ENCODE measurements around the gene APBA2.

APBA2 gene

DNA sequence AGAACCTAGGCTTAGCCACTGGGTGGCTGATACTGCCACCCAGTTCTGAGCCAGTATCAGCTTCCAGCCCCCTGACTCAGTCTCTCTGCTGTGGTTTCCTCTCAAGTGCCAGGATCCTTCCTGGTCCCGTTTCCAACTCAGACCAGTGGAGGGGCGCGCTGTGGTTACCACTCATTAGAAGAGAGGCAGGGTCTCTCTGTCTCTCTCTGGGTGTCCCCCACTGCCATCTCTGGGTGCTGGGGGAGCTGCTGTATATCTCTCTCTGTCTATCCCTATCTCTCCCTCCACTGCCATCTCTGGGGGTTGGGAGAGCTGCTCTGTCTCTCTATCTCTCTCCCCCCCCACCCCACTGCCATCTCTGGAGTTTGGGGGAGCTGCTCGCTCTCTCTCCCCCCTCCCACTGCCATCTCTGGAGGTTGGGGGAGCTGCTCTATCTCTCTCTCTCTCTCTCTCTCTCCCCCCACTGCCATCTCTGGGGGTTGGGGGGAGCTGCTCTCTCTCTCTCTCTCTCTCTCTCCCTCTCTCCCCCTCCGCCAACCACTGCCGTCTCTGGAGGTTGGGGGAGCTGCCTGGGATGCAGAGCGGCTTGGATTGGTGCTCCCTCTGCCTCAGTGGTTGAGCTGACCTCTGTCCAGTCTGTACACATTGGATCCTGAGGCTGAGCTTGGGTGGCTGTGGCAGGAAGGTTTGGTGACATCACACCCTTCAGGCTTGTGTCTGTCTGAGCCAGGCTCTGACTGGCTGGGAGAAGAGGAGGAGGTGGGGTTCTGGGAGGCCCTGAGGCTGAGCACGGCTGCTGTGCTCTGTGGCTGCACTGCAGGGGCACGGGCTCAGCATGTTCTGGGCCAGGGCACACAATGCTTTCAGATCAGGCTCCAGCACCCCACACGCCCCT lies 98.9 kb downstream of the APBA2 start (continued):
- TF ChIP-seq ZNF280C (tag by site-specific recombination; IDR thresholded peaks at IDR 0.05) (no peak), ZNF792 (tag by site-specific recombination; IDR thresholded peaks at IDR 0.05) (no peak), ZBTB10 (tag by site-specific recombination; IDR thresholded peaks at IDR 0.05) (no peak), ZNF544 (tag by site-specific recombination; IDR thresholded peaks at IDR 0.05) (no peak), ZNF518A (tag by site-specific recombination; conservative IDR thresholded peaks at IDR 0.05; ENCODE audit: low read depth) (no peak), ZNF274 (IDR thresholded peaks at IDR 0.05; ENCODE audit: low read length) (no peak), ZNF274 (tag by site-specific recombination; IDR thresholded peaks at IDR 0.05; ENCODE audit: borderline replicate concordance) (no peak), SP2 (tag by site-specific recombination; IDR thresholded peaks at IDR 0.05) (0 out of 2 replicates have a peak, but pooled peaks have one; percentile 19), ZNF701 (tag by site-specific recombination; IDR thresholded peaks at IDR 0.05) (no peak), PRDM10 (tag by site-specific recombination; IDR thresholded peaks at IDR 0.05) (no peak), ZNF501 (tag by site-specific recombination; IDR thresholded peaks at IDR 0.05) (no peak), SALL2 (tag by site-specific recombination; IDR thresholded peaks at IDR 0.05; ENCODE audit: borderline replicate concordance) (no peak), ZNF610 (tag by site-specific recombination; IDR thresholded peaks at IDR 0.05; ENCODE audit: borderline replicate concordance) (no peak), GFI1B (tag by site-specific recombination; IDR thresholded peaks at IDR 0.05) (no peak)
- TF ChIP-seq, protein P1, sequence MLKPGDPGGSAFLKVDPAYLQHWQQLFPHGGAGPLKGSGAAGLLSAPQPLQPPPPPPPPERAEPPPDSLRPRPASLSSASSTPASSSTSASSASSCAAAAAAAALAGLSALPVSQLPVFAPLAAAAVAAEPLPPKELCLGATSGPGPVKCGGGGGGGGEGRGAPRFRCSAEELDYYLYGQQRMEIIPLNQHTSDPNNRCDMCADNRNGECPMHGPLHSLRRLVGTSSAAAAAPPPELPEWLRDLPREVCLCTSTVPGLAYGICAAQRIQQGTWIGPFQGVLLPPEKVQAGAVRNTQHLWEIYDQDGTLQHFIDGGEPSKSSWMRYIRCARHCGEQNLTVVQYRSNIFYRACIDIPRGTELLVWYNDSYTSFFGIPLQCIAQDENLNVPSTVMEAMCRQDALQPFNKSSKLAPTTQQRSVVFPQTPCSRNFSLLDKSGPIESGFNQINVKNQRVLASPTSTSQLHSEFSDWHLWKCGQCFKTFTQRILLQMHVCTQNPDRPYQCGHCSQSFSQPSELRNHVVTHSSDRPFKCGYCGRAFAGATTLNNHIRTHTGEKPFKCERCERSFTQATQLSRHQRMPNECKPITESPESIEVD (tag by site-specific recombination; IDR thresholded peaks at IDR 0.05): no peak
- TF ChIP-seq, protein P2, sequence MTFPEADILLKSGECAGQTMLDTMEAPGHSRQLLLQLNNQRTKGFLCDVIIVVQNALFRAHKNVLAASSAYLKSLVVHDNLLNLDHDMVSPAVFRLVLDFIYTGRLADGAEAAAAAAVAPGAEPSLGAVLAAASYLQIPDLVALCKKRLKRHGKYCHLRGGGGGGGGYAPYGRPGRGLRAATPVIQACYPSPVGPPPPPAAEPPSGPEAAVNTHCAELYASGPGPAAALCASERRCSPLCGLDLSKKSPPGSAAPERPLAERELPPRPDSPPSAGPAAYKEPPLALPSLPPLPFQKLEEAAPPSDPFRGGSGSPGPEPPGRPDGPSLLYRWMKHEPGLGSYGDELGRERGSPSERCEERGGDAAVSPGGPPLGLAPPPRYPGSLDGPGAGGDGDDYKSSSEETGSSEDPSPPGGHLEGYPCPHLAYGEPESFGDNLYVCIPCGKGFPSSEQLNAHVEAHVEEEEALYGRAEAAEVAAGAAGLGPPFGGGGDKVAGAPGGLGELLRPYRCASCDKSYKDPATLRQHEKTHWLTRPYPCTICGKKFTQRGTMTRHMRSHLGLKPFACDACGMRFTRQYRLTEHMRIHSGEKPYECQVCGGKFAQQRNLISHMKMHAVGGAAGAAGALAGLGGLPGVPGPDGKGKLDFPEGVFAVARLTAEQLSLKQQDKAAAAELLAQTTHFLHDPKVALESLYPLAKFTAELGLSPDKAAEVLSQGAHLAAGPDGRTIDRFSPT (tag by site-specific recombination; IDR thresholded peaks at IDR 0.05): no peak
- TF ChIP-seq, protein P3, sequence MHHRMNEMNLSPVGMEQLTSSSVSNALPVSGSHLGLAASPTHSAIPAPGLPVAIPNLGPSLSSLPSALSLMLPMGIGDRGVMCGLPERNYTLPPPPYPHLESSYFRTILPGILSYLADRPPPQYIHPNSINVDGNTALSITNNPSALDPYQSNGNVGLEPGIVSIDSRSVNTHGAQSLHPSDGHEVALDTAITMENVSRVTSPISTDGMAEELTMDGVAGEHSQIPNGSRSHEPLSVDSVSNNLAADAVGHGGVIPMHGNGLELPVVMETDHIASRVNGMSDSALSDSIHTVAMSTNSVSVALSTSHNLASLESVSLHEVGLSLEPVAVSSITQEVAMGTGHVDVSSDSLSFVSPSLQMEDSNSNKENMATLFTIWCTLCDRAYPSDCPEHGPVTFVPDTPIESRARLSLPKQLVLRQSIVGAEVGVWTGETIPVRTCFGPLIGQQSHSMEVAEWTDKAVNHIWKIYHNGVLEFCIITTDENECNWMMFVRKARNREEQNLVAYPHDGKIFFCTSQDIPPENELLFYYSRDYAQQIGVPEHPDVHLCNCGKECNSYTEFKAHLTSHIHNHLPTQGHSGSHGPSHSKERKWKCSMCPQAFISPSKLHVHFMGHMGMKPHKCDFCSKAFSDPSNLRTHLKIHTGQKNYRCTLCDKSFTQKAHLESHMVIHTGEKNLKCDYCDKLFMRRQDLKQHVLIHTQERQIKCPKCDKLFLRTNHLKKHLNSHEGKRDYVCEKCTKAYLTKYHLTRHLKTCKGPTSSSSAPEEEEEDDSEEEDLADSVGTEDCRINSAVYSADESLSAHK (tag by site-specific recombination; IDR thresholded peaks at IDR 0.05): no peak
